Fibroblast of pulmonary artery (primary cell): ENCODE measurements around the gene BBLN.

Experiments used
- DNase-seq: peaks from one replicate; pipeline ENCODE4 v3.0.0-alpha.2; 2010; ENCODE audit warnings: low read depth
- H3K4me3 ChIP-seq: replicated peaks from 2 replicates; pipeline ENCODE4 v1.5.1; 2011; ENCODE audit warnings: low read depth, mild to moderate bottlenecking, control low read depth, low read length, moderate library complexity
- CTCF ChIP-seq: IDR thresholded peaks from 2 replicates; pipeline ENCODE4 v1.5.1; 2011; ENCODE audit warnings: mild to moderate bottlenecking, control low read depth, low read length, inconsistent platforms; ENCODE audit errors: missing control alignments

Gene BBLN

GRCh38 chr9:128206484-128206883, 46.4 kb downstream of the BBLN start:
- H3K4me3 ChIP-seq: no peak overlapping the region
- TF ChIP-seq CTCF: no peak
- DNase-seq: no peak

- no peak for DNase-seq
- H3K4me3 ChIP-seq: no peak overlapping the region
- no peak for TF ChIP-seq CTCF
Measured at GRCh38 chr9:128206916-128207910, 47.1 kb downstream of the BBLN start.

DNA sequence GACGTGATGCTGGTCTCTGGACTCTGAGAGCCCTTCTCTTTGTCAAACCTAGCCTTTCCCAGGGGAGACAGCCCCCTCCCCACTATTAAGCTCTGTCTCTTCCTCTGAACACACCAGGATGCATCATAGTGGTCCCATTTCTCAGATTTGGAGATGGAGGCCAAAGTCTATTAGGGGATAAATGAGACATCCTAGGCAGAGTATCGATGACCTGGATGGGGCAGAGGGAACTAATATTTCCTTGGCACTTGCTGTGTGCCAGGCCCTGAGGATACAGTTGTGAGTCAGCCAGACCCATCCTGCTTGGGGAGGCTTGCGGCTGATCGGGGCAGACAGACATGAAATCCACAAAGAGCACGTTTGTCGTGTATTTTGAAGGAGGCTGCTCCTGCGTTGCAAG, 48.3 kb downstream of the BBLN start:
- no peak for DNase-seq
- TF ChIP-seq CTCF: no peak
- no peak overlapping the region for H3K4me3 ChIP-seq

DNA sequence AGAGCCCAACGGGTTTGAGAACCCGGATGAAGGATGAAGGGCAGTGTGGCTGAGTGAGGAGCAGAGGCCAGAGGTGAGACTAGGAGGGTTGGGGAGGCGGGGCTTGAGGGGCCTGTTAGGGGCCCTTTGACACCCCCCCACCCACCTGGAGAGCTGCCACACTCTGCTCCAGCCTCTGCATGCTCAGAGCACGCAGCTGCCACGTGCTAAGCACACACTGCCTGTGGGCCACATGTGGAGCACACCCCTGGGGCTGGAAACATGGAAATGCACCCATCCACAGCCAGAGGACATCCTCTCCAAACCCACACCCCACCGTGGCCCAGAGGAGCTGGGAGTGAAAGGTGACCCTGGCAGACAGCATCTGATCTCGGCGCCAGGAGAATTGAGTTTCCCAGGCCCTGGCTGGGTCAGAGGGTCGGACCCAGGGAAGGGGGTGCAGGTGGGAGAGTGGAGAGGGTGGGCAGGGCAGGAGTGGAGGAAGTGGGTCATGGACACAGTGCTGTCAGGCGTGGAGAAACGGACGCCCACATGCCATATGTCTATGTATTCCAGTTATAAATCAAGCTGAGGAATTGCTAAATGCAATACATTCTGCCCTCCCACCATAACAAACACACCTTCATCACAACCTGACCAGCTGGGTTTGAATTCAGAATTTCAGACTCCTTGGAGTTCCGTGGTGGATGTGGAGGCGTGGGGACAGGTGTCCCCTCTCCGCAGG, 49.0 kb downstream of the BBLN start:
- no peak for TF ChIP-seq CTCF
- H3K4me3 ChIP-seq: no peak overlapping the region
- no peak for DNase-seq

DNA sequence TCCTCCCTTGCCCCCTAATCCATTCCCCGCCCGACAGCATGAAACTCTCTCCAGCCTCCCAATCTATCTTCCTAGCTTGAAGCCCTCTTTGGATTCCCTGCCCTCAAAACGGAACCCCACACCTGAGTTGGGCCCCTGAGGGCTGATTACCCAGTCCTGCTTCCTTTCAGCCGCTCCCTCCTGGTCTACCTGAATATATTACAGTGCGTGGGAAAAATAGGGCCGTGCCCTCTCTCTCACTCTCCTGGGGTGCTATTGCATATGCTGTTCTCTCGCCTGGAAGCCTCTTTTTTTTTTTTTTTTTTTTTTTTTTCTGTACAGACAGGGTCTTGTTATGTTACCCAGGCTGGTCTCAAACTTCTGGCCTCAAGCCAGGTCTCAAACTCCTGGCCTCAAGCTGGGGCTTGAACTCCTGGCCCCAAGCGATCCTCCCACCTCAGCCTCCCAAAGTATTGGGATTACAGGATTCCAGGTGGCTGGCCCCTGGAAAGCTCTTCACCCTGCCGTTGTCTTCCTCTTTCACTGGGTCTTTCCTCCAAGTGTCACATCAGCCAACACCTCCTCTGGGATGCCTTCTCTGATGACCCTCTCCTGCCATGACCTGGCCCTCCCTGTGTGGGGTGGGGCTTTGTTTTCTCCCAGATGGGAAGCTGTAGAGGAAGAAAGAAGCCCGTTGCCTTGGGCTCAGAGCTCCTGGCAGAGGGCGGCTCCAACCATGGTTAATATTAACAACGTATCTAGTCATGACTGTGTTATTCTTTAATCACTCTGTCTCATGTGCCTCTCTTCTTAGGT, 51.3 kb downstream of the BBLN start:
- TF ChIP-seq CTCF: no peak
- no peak overlapping the region for H3K4me3 ChIP-seq
- no peak for DNase-seq

DNA sequence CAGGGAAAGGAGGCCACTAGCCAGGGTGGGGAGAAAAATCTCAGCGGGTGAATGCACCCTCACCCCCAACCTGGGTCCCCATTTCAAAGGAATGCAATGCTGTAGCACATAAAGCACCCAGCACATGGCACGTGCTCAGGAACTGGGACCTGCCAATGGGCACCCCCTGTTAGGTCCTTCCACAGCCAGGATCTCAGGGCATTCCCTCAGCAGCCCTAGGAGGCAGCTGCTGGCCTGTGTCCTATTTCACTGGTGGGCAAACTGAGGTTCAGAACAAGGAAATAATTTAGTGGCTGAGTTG, 51.9 kb downstream of the BBLN start:
- no peak for DNase-seq
- no peak overlapping the region for H3K4me3 ChIP-seq
- TF ChIP-seq CTCF: no peak
